ENCODE measurements around the gene DVL1. TPM values are rescaled to one million over a fixed set of nuclear protein-coding genes. Genes with fewer than 3 reads are reported as not detected.
A peak's percentile ranks its signal among the peaks of the same experiment; 100 is the strongest.

Gene DVL1
- total and polyA plus RNA-seq, 10 of the 15 experiments (the other 5 are each of a cell fraction or from before 2014, with no cell fraction given): 0.10 to 31.1 (median 4.6) TPM

- peak; percentile 81; the same call in 1 of the 2 replicates for TF ChIP-seq IRF3 (IDR thresholded peaks at IDR 0.05)
- TF ChIP-seq, protein P1, sequence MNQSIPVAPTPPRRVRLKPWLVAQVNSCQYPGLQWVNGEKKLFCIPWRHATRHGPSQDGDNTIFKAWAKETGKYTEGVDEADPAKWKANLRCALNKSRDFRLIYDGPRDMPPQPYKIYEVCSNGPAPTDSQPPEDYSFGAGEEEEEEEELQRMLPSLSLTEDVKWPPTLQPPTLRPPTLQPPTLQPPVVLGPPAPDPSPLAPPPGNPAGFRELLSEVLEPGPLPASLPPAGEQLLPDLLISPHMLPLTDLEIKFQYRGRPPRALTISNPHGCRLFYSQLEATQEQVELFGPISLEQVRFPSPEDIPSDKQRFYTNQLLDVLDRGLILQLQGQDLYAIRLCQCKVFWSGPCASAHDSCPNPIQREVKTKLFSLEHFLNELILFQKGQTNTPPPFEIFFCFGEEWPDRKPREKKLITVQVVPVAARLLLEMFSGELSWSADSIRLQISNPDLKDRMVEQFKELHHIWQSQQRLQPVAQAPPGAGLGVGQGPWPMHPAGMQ (IDR thresholded peaks at IDR 0.05; ENCODE audit: borderline replicate concordance): no peak
- TF ChIP-seq KAT2A (conservative IDR thresholded peaks at IDR 0.05; ENCODE audit: control insufficient read depth, low read depth, low read length): no peak
- no peak for TF ChIP-seq ZNF274 (IDR thresholded peaks at IDR 0.05; ENCODE audit: insufficient read depth, insufficient read length)
- no peak for TF ChIP-seq NFYA (IDR thresholded peaks at IDR 0.05; ENCODE audit: borderline replicate concordance, low read depth, low read length)
- TF ChIP-seq SIN3A (IDR thresholded peaks at IDR 0.05; ENCODE audit: low read depth, low read length): peak; percentile 90
- TF ChIP-seq MEF2A (IDR thresholded peaks at IDR 0.05; ENCODE audit: insufficient read depth, low read depth, low read length): 0 out of 2 replicates have a peak, but pooled peaks have one; percentile 31
- TF ChIP-seq CEBPB (IDR thresholded peaks at IDR 0.05; ENCODE audit: borderline replicate concordance in 1 of 2, low read depth in 2 of 2, low read length in 2 of 2): peak in 1 of 2 experiments; percentile 85; a peak in 2 of 4 replicates
- TF ChIP-seq FOXM1 (IDR thresholded peaks at IDR 0.05; ENCODE audit: low read depth, low read length): no peak
- TF ChIP-seq RFX5 (IDR thresholded peaks at IDR 0.05; ENCODE audit: low read depth, low read length): no peak
- TF ChIP-seq, protein P2, sequence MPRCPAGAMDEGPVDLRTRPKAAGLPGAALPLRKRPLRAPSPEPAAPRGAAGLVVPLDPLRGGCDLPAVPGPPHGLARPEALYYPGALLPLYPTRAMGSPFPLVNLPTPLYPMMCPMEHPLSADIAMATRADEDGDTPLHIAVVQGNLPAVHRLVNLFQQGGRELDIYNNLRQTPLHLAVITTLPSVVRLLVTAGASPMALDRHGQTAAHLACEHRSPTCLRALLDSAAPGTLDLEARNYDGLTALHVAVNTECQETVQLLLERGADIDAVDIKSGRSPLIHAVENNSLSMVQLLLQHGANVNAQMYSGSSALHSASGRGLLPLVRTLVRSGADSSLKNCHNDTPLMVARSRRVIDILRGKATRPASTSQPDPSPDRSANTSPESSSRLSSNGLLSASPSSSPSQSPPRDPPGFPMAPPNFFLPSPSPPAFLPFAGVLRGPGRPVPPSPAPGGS (IDR thresholded peaks at IDR 0.05; ENCODE audit: borderline replicate concordance, insufficient read depth, low read depth, low read length, poor library complexity, severe bottlenecking): no peak
- TF ChIP-seq RAD51 (IDR thresholded peaks at IDR 0.05): no peak
- peak; percentile 86 for TF ChIP-seq NBN (IDR thresholded peaks at IDR 0.05)
- TF ChIP-seq HDAC2 (IDR thresholded peaks at IDR 0.05): no peak
- peak in 1 of 2 experiments; percentile 78; a peak in 2 of 3 replicates for TF ChIP-seq EGR1 (IDR thresholded peaks at IDR 0.05; ENCODE audit: borderline replicate concordance in 1 of 2, low read depth in 2 of 2, low read length in 2 of 2)
- no peak for TF ChIP-seq SMC3 (IDR thresholded peaks at IDR 0.05; ENCODE audit: borderline replicate concordance, low read length)
- TF ChIP-seq RBBP5 (conservative IDR thresholded peaks at IDR 0.05): no peak
- TF ChIP-seq YY1 (IDR thresholded peaks at IDR 0.05; ENCODE audit: low read depth, low read length): peak; percentile 81
- TF ChIP-seq STAT3 (IDR thresholded peaks at IDR 0.05; ENCODE audit: low read depth, low read length): no peak
- no peak for TF ChIP-seq POU2F2 (IDR thresholded peaks at IDR 0.05; ENCODE audit: borderline replicate concordance, low read depth, low read length)
- TF ChIP-seq POLR2AphosphoS2 (IDR thresholded peaks at IDR 0.05; ENCODE audit: low read depth, low read length): 0 out of 2 replicates have a peak, but pooled peaks have one; percentile 9
- TF ChIP-seq GATAD2B (conservative IDR thresholded peaks at IDR 0.05; ENCODE audit: low read depth): peak; percentile 29
- peak; percentile 10; the same call in 1 of the 2 replicates for TF ChIP-seq PAX5 (IDR thresholded peaks at IDR 0.05; ENCODE audit: borderline replicate concordance, low read depth, low read length)
- TF ChIP-seq BRCA1 (IDR thresholded peaks at IDR 0.05; ENCODE audit: low read depth, low read length): no peak
- no peak; the same call in none of the 2 replicates for TF ChIP-seq DPF2 (IDR thresholded peaks at IDR 0.05)
- peak; percentile 33 for TF ChIP-seq IKZF1 (conservative IDR thresholded peaks at IDR 0.05)
- TF ChIP-seq SPI1 (IDR thresholded peaks at IDR 0.05; ENCODE audit: borderline replicate concordance, insufficient read depth, low read depth, low read length): no peak
- TF ChIP-seq KDM1A (IDR thresholded peaks at IDR 0.05; ENCODE audit: borderline replicate concordance): no peak
- TF ChIP-seq CREB1 (IDR thresholded peaks at IDR 0.05; ENCODE audit: low read depth): peak; percentile 66
- TF ChIP-seq ZNF622 (IDR thresholded peaks at IDR 0.05): no peak
Observed at GRCh38 chr1:1307923-1308755, 41.1 kb downstream of the DVL1 start, which contains the start of the genes ACAP3 and PUSL1 (continued).
